Measurements from ENCODE around the gene INPP5E. TPM values are rescaled to one million over a fixed set of nuclear protein-coding genes. Genes with fewer than 3 reads are reported as not detected.

Gene INPP5E
- total RNA-seq, 1 experiment from 2014 or later = 10.7 TPM

DNA sequence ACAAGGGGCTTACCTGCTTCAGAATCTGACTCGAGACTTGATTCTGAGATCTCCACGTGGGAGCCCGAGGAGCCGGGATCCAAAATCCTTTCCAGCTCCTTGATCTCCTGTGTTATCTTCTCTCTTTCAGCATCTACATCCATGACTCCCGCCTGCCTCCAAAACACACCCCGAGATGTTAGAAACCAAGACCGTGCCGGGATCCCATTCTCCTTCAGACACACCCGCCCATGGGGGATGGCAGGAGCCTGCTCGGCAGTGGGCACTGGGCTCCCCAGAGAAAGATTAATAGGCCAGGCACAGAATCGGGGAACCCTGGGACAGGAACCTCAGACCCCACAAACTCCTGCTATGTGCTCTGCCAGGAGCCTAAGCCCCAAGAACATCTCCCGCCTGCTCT lies 41.4 kb downstream of the INPP5E start:
- DNase-seq (no peak), ATAC-seq (no peak)
- Histone ChIP-seq H3K27me3 (ENCODE audit: low read length) (no peaks in the 10 kb centered on the region), H3K4me2 (ENCODE audit: low read length) (peak overlapping the region; percentile 94), H3K4me3 (ENCODE audit: low read length) (peak overlapping the region; percentile 91; the same call in 1 of the 2 replicates), H3K36me3 (ENCODE audit: low read depth, low read length) (peaks cover 7% of the 10 kb centered on the region), H3K79me2 (ENCODE audit: low read length) (peaks cover 23% of the 10 kb centered on the region), H4K20me1 (ENCODE audit: low read length) (no peaks in the 10 kb centered on the region), H3F3A (ENCODE audit: low read length, unreplicated experiment) (no peaks in the 10 kb centered on the region), H3K4me1 (ENCODE audit: insufficient read depth, low read length) (peaks cover 12% of the 10 kb centered on the region), H3K9me3 (ENCODE audit: low read length) (no peaks in the 10 kb centered on the region), H3K9me2 (replicated peaks; ENCODE audit: low read length) (no peaks in the 10 kb centered on the region), H3K27ac (ENCODE audit: low read length) (no peak overlapping the region), H2AFZ (ENCODE audit: low read length) (no peak overlapping the region), H3K9ac (ENCODE audit: low read length) (peak overlapping the region; percentile 82; the same call in 1 of the 2 replicates)
- TF ChIP-seq, protein P1, sequence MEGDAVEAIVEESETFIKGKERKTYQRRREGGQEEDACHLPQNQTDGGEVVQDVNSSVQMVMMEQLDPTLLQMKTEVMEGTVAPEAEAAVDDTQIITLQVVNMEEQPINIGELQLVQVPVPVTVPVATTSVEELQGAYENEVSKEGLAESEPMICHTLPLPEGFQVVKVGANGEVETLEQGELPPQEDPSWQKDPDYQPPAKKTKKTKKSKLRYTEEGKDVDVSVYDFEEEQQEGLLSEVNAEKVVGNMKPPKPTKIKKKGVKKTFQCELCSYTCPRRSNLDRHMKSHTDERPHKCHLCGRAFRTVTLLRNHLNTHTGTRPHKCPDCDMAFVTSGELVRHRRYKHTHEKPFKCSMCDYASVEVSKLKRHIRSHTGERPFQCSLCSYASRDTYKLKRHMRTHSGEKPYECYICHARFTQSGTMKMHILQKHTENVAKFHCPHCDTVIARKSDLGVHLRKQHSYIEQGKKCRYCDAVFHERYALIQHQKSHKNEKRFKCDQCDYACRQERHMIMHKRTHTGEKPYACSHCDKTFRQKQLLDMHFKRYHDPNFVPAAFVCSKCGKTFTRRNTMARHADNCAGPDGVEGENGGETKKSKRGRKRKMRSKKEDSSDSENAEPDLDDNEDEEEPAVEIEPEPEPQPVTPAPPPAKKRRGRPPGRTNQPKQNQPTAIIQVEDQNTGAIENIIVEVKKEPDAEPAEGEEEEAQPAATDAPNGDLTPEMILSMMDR (conservative IDR thresholded peaks at IDR 0.05; ENCODE audit: low read depth, low read length) = no peak
- TF ChIP-seq EZH2 (IDR thresholded peaks at IDR 0.05; ENCODE audit: low read length, unreplicated experiment) = no peak
- no peak for TF ChIP-seq EZH2phosphoT487 (IDR thresholded peaks at IDR 0.05; ENCODE audit: borderline replicate concordance, low read length)
- intact Hi-C loops (cut with micrococcal nuclease) = no loop called here
- no TSS peak for BruUV-seq (replicated peaks)
- CTCF ChIA-PET = interaction anchor here (1.4 kb wide), 1 partner anchor 52 kb away, joined by 3 read pairs; no protein-coding TSS in a partner anchor
- POLR2A ChIA-PET (ENCODE audit: unreplicated experiment) = no interaction called here

DNA sequence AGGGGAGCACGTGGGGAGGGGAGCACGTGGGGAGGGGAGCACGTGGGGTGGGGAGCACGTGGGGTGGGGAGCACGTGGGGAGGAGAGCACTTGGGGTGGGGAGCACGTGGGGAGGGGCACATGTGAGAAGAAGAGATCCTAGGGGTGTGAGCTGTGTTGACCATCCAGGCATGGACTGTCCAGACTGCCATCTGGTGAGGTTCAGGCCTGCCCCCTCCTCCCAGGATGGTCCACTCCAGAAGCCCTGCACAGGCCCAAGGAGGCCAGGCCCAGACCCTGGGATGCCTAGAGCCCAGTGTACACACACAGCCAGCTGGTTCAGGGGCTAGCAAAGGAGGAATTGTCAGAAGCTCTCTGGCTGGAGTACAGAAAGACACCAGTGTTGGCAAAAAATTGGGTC lies 42.0 kb downstream of the INPP5E start:
- intact Hi-C loops (cut with micrococcal nuclease) = no loop called here
- BruUV-seq (replicated peaks) = no TSS peak
- peaks cover 12% of the 10 kb centered on the region for H3K4me1 ChIP-seq (ENCODE audit: insufficient read depth, low read length)
- ChIA-PET CTCF (no interaction called here), POLR2A (ENCODE audit: unreplicated experiment) (no interaction called here)
- H3K36me3 ChIP-seq (ENCODE audit: low read depth, low read length) = peaks cover 7% of the 10 kb centered on the region
- H3K79me2 ChIP-seq (ENCODE audit: low read length) = peaks cover 23% of the 10 kb centered on the region
- TF ChIP-seq EZH2 (IDR thresholded peaks at IDR 0.05; ENCODE audit: low read length, unreplicated experiment) (no peak), EZH2phosphoT487 (IDR thresholded peaks at IDR 0.05; ENCODE audit: borderline replicate concordance, low read length) (no peak)
- TF ChIP-seq, protein P1 (conservative IDR thresholded peaks at IDR 0.05; ENCODE audit: low read depth, low read length) = no peak
- H3K9ac ChIP-seq (ENCODE audit: low read length) = no peak overlapping the region
- H3K27me3 ChIP-seq (ENCODE audit: low read length) = no peaks in the 10 kb centered on the region
- no peaks in the 10 kb centered on the region for H3K9me3 ChIP-seq (ENCODE audit: low read length)
- H3K4me2 ChIP-seq (ENCODE audit: low read length) = no peak overlapping the region
- H2AFZ ChIP-seq (ENCODE audit: low read length) = no peak overlapping the region
- H3K9me2 ChIP-seq (replicated peaks; ENCODE audit: low read length) = no peaks in the 10 kb centered on the region
- DNase-seq (no peak), ATAC-seq (no peak)
- no peak overlapping the region for H3K4me3 ChIP-seq (ENCODE audit: low read length)
- H3F3A ChIP-seq (ENCODE audit: low read length, unreplicated experiment) = no peaks in the 10 kb centered on the region
- H3K27ac ChIP-seq (ENCODE audit: low read length) = no peak overlapping the region
- H4K20me1 ChIP-seq (ENCODE audit: low read length) = no peaks in the 10 kb centered on the region

DNA sequence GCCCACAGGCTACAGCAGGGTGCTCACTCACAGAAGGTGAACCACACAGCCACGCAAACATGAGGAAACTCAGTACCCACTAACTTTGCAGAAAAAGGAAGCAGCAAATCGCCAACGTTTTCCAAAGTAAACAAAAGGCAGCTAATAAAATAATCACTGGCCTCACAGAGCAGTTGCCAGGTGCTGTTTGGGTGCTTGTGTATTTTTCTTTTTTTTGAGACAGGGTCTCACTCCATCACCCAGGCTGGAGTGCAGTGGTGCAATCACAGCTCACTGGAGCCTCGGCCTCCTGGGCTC lies 43.5 kb downstream of the INPP5E start:
- DNase-seq = no peak
- Histone ChIP-seq H3K9me2 (replicated peaks; ENCODE audit: low read length) (no peaks in the 10 kb centered on the region), H3K4me3 (ENCODE audit: low read length) (no peak overlapping the region), H3K79me2 (ENCODE audit: low read length) (peaks cover 23% of the 10 kb centered on the region), H3K36me3 (ENCODE audit: low read depth, low read length) (peaks cover 7% of the 10 kb centered on the region), H3K9ac (ENCODE audit: low read length) (no peak overlapping the region), H2AFZ (ENCODE audit: low read length) (no peak overlapping the region), H4K20me1 (ENCODE audit: low read length) (no peaks in the 10 kb centered on the region), H3K4me1 (ENCODE audit: insufficient read depth, low read length) (peaks cover 12% of the 10 kb centered on the region), H3K9me3 (ENCODE audit: low read length) (no peaks in the 10 kb centered on the region), H3K27me3 (ENCODE audit: low read length) (no peaks in the 10 kb centered on the region), H3K4me2 (ENCODE audit: low read length) (no peak overlapping the region), H3F3A (ENCODE audit: low read length, unreplicated experiment) (no peaks in the 10 kb centered on the region), H3K27ac (ENCODE audit: low read length) (no peak overlapping the region)
- intact Hi-C loops (cut with micrococcal nuclease) = no loop called here
- ChIA-PET POLR2A (ENCODE audit: unreplicated experiment) (interaction anchor here (1.0 kb wide), 1 partner anchor 33 kb away, joined by 6 read pairs; no protein-coding TSS in a partner anchor), CTCF (no interaction called here)
- BruUV-seq (replicated peaks) = no TSS peak
- ATAC-seq = peak; percentile 6; the same call in 1 of the 2 replicates
- no peak for TF ChIP-seq EZH2 (IDR thresholded peaks at IDR 0.05; ENCODE audit: low read length, unreplicated experiment)
- TF ChIP-seq, protein P1 (conservative IDR thresholded peaks at IDR 0.05; ENCODE audit: low read depth, low read length) = no peak
- no peak for TF ChIP-seq EZH2phosphoT487 (IDR thresholded peaks at IDR 0.05; ENCODE audit: borderline replicate concordance, low read length)

Measured in PC-3 (cell line).